Omental fat pad (tissue), 4 donors: Measurements from ENCODE around the gene SVBP. TPM values are rescaled to one million over a fixed set of nuclear protein-coding genes. Genes with fewer than 3 reads are reported as not detected.

ENCODE experiments used
- total RNA-seq, 4 donors: library from RNA; depleted of rRNA; stranded (reverse); fragments of >200 nt; gene quantifications; one replicate each; pipeline ENCODE4 v1.1.0, GENCODE V29; 2016

Gene SVBP
- total RNA-seq, 4 donors from 2014 or later, result 12.1 to 40.7 (median 22.5) TPM

Other genes starting within 250 kb of the SVBP start
- 10 to 100 TPM; 14.9 to 29.3 (median 20.8) TPM for gene PPIH, start 159.0 kb downstream of the SVBP start, total RNA-seq
- 100 to 1,000 TPM; 509 to 860 (median 681) TPM for gene YBX1, start 135.0 kb downstream of the SVBP start, total RNA-seq
- gene CLDN19, start 77.2 kb downstream of the SVBP start, total RNA-seq, result not detected
- gene P3H1, start 50.4 kb downstream of the SVBP start, total RNA-seq, result 10 to 100 TPM; 20.4 to 44.1 (median 29.4) TPM
- 1 to 10 TPM; 2.4 to 4.3 (median 3.1) TPM for gene C1orf50, start 50.1 kb downstream of the SVBP start, total RNA-seq
- under 1 TPM in 1 of 4 donors, not detected in 3; 0.46 TPM for gene TMEM269, start 32.4 kb downstream of the SVBP start, total RNA-seq
- gene ERMAP, start 275 bp downstream of the SVBP start, total RNA-seq, result 10 to 100 TPM in 3 of 4 donors, 1 to 10 TPM in 1; 5.8 to 13.2 (median 12.6) TPM
- 10 to 100 TPM in 1 of 4 donors, 1 to 10 TPM in 3; 6.2 to 11.2 (median 8.8) TPM for gene ZNF691, start 29.2 kb upstream of the SVBP start, total RNA-seq
- 10 to 100 TPM; 13.4 to 71.5 (median 48.0) TPM for gene SLC2A1, start 141.5 kb upstream of the SVBP start, total RNA-seq